NCI-H1092 treated with DMSO at 0.1 percent for 48 hours (cell line): Measurements from ENCODE around the gene CHRDL1.
"Not testable (repeated sequence)": the region's sequence is repeated elsewhere in the genome, so short reads cannot be mapped to it uniquely, and the experiment has no call there.

ENCODE experiments used
- DNase-seq: peaks from one replicate; lab custom pipeline; 2025; lab: John Stamatoyannopoulos, UW

CHRDL1 gene

GRCh38 chrX:110795645-110796406 lies at the start of gene CHRDL1:
TSS of gene CHRDL1 (minus strand) at chrX:110795817. CDS start at chrX:110792181, 3,636 bp downstream.
- DNase-seq, result peak; percentile 66

- DNase-seq, result peak; percentile 7
These were observed 41.4 kb upstream of the CHRDL1 start for GRCh38 chrX:110836982-110837381.

- DNase-seq, result no peak
These were observed 40.8 kb upstream of the CHRDL1 start for GRCh38 chrX:110836451-110836850.

GRCh38 chrX:110836001-110836400 lies 40.4 kb upstream of the CHRDL1 start:
- DNase-seq, result no peak

- DNase-seq, result no peak
These were observed 30.4 kb upstream of the CHRDL1 start for GRCh38 chrX:110825972-110826371.

- not testable (repeated sequence) for DNase-seq
These were observed 20.9 kb upstream of the CHRDL1 start for GRCh38 chrX:110816543-110816942.

- no peak for DNase-seq
These were observed 10.5 kb upstream of the CHRDL1 start for GRCh38 chrX:110806145-110806544.

GRCh38 chrX:110805303-110805702 lies 9.7 kb upstream of the CHRDL1 start:
- no peak for DNase-seq

GRCh38 chrX:110804446-110804845 lies 8.8 kb upstream of the CHRDL1 start:
- DNase-seq, result no peak

GRCh38 chrX:110803506-110803905 lies 7.9 kb upstream of the CHRDL1 start:
- DNase-seq, result no peak

- DNase-seq, result no peak
These were observed 735 bp upstream of the CHRDL1 start for GRCh38 chrX:110796407-110796697.

- no peak for DNase-seq
These were observed 1.0 kb downstream of the CHRDL1 start for GRCh38 chrX:110794601-110795000.

GRCh38 chrX:110791071-110791470 lies 4.5 kb downstream of the CHRDL1 start:
- DNase-seq, result no peak

GRCh38 chrX:110786486-110786885 lies 9.1 kb downstream of the CHRDL1 start:
- no peak for DNase-seq

GRCh38 chrX:110759785-110760184 lies 35.8 kb downstream of the CHRDL1 start:
- no peak for DNase-seq

GRCh38 chrX:110758781-110759422 lies 36.7 kb downstream of the CHRDL1 start:
- no peak for DNase-seq

GRCh38 chrX:110755611-110756010 lies 40.0 kb downstream of the CHRDL1 start:
- DNase-seq, result no peak

- DNase-seq, result no peak
These were observed 40.6 kb downstream of the CHRDL1 start for GRCh38 chrX:110755061-110755460.

GRCh38 chrX:110750526-110751189 lies 45.0 kb downstream of the CHRDL1 start:
- DNase-seq, result no peak

- no peak for DNase-seq
These were observed 47.3 kb downstream of the CHRDL1 start for GRCh38 chrX:110748256-110748806.

GRCh38 chrX:110746014-110746413 lies 49.6 kb downstream of the CHRDL1 start:
- DNase-seq, result no peak

GRCh38 chrX:110745288-110745687 lies 50.3 kb downstream of the CHRDL1 start:
- no peak for DNase-seq
